Stimulated activated CD4-positive, alpha-beta T cell treated with anti-CD3 and anti-CD28 coated beads, Interleukin-12 subunit alpha, Interleukin-12 subunit beta, amount 100 ng/mL, for 24 hours (primary cell): ENCODE results near the gene HUS1.
"Not testable (repeated sequence)": the region's sequence is repeated elsewhere in the genome, so short reads cannot be mapped to it uniquely, and the experiment has no call there.

Experiments
- DNase-seq, 2 experiments: peaks; one replicate each; pipeline ENCODE4 v3.0.0-alpha.2; 2020; ENCODE audit warnings: low read depth in 2 of 2

HUS1 gene

GRCh38 chr7:47944536-47945260 is 34.7 kb downstream of the HUS1 start:
- DNase-seq = no peak

GRCh38 chr7:47943676-47944474 is 35.5 kb downstream of the HUS1 start:
- no peak for DNase-seq

GRCh38 chr7:47942651-47943050 is 36.8 kb downstream of the HUS1 start:
- DNase-seq = not testable (repeated sequence)

- no peak for DNase-seq
These were observed 37.3 kb downstream of the HUS1 start for GRCh38 chr7:47942132-47942531.

GRCh38 chr7:47941136-47941844 is 38.1 kb downstream of the HUS1 start:
- DNase-seq = no peak

- no peak for DNase-seq
These were observed 39.1 kb downstream of the HUS1 start for GRCh38 chr7:47940088-47941013.

- DNase-seq = no peak
These were observed 39.9 kb downstream of the HUS1 start for GRCh38 chr7:47939425-47940036.

- no peak for DNase-seq
These were observed 40.7 kb downstream of the HUS1 start for GRCh38 chr7:47938574-47939165.

- no peak for DNase-seq
These were observed 41.5 kb downstream of the HUS1 start for GRCh38 chr7:47937711-47938573.

- no peak for DNase-seq
These were observed 42.2 kb downstream of the HUS1 start for GRCh38 chr7:47937065-47937687.

- DNase-seq = no peak
These were observed 43.1 kb downstream of the HUS1 start for GRCh38 chr7:47936323-47936722.

GRCh38 chr7:47935336-47935735 is 44.1 kb downstream of the HUS1 start:
- no peak for DNase-seq

- DNase-seq = no peak
These were observed 44.6 kb downstream of the HUS1 start for GRCh38 chr7:47934831-47935230.

GRCh38 chr7:47933215-47933614 is 46.2 kb downstream of the HUS1 start:
- no peak for DNase-seq

- DNase-seq = no peak
These were observed 46.9 kb downstream of the HUS1 start for GRCh38 chr7:47932466-47933037.

- DNase-seq = no peak
These were observed 47.4 kb downstream of the HUS1 start for GRCh38 chr7:47932016-47932415.

GRCh38 chr7:47931005-47932004 is 48.1 kb downstream of the HUS1 start:
- DNase-seq = no peak

- no peak for DNase-seq
These were observed 55.1 kb downstream of the HUS1 start for GRCh38 chr7:47924266-47924665.
